ENCODE results near the gene IL17REL.

- TF ChIP-seq CTCF (IDR thresholded peaks at IDR 0.05) (no peak), POLR2A (IDR thresholded peaks at IDR 0.05) (no peak)
Measured at GRCh38 chr22:49995361-49996118, 17.0 kb downstream of the IL17REL start.
